ENCODE measurements around the gene CHADL. TPM values are rescaled to one million over a fixed set of nuclear protein-coding genes. Genes with fewer than 3 reads are reported as not detected.
A peak's percentile ranks its signal among the peaks of the same experiment; 100 is the strongest.

The CHADL gene
- total and polyA plus RNA-seq, 7 donors: 0.32 to 2.0 (median 0.62) TPM

- ATAC-seq (no peak), DNase-seq (peak in 1 of 2 donors; percentile 12)
- no peaks in the 10 kb centered on the region for H3K27me3 ChIP-seq (ENCODE audit: insufficient read depth in 3 of 3, low read length in 2 of 3)
- 83 to 86% (median 83%) methylated on average over 3 of the region's 3 CpGs for WGBS, 3 donors
- H3K9me3 ChIP-seq: no peaks in the 10 kb centered on the region
- intact Hi-C loops (cut with DNase I): no loop called here
- no peak overlapping the region for H3K4me3 ChIP-seq
- H3K27ac ChIP-seq: no peak overlapping the region
- peaks cover 11 to 97% of the 10 kb centered on the region in 2 donors for H3K36me3 ChIP-seq (ENCODE audit: insufficient read depth in 1 of 2, low read depth in 1 of 2)
- H3K4me1 ChIP-seq: peaks cover 5% of the 10 kb centered on the region
- no peak for TF ChIP-seq CTCF (IDR thresholded peaks at IDR 0.05)
Measured at GRCh38 chr22:41280065-41280464, 39.3 kb upstream of the CHADL start.

- Histone ChIP-seq H3K27ac (no peak overlapping the region), H3K4me1 (no peaks in the 10 kb centered on the region), H3K4me3 (no peak overlapping the region), H3K9me3 (no peaks in the 10 kb centered on the region), H3K36me3 (ENCODE audit: insufficient read depth in 1 of 2, low read depth in 1 of 2) (peaks cover 8 to 99% of the 10 kb centered on the region in 2 donors), H3K27me3 (ENCODE audit: insufficient read depth in 3 of 3, low read length in 2 of 3) (no peaks in the 10 kb centered on the region)
- no peak for DNase-seq
- intact Hi-C loops (cut with DNase I): no loop called here
- WGBS, 3 donors: 48 to 58% (median 51%) methylated on average over 4 of the region's 4 CpGs
- TF ChIP-seq CTCF (IDR thresholded peaks at IDR 0.05): no peak
- no peak for ATAC-seq
Measured at GRCh38 chr22:41274856-41275255, 34.1 kb upstream of the CHADL start.

GRCh38 chr22:41273128-41273527 is 32.4 kb upstream of the CHADL start:
- Histone ChIP-seq H3K4me1 (no peaks in the 10 kb centered on the region), H3K27ac (peak overlapping the region; percentile 36), H3K4me3 (no peak overlapping the region), H3K36me3 (ENCODE audit: insufficient read depth in 1 of 2, low read depth in 1 of 2) (peaks cover 6 to 99% of the 10 kb centered on the region in 2 donors), H3K9me3 (no peaks in the 10 kb centered on the region), H3K27me3 (ENCODE audit: insufficient read depth in 3 of 3, low read length in 2 of 3) (no peaks in the 10 kb centered on the region)
- no peak for TF ChIP-seq CTCF (IDR thresholded peaks at IDR 0.05)
- ATAC-seq (peak; percentile 53 to 85 (median 72)), DNase-seq (no peak)
- whole genome bisulfite sequencing, 3 donors: 56 to 73% (median 56%) methylated on average over 7 of the region's 7 CpGs
- intact Hi-C loops (cut with DNase I): no loop called here

GRCh38 chr22:41271787-41272186 is 31.1 kb upstream of the CHADL start:
- H3K9me3 ChIP-seq: no peaks in the 10 kb centered on the region
- DNase-seq (peak in 1 of 2 donors; percentile 36), ATAC-seq (no peak)
- WGBS, 3 donors: 89 to 93% (median 89%) methylated on average over 7 to 9 of the region's 9 CpGs
- no peak overlapping the region for H3K27ac ChIP-seq
- no peaks in the 10 kb centered on the region for H3K27me3 ChIP-seq (ENCODE audit: insufficient read depth in 3 of 3, low read length in 2 of 3)
- no peak overlapping the region for H3K4me3 ChIP-seq
- intact Hi-C loops (cut with DNase I): no loop called here
- no peaks in the 10 kb centered on the region for H3K4me1 ChIP-seq
- TF ChIP-seq CTCF (IDR thresholded peaks at IDR 0.05): no peak
- peaks cover 5 to 99% of the 10 kb centered on the region in 2 donors for H3K36me3 ChIP-seq (ENCODE audit: insufficient read depth in 1 of 2, low read depth in 1 of 2)

GRCh38 chr22:41267958-41268357 is 27.2 kb upstream of the CHADL start:
- no peak for TF ChIP-seq CTCF (IDR thresholded peaks at IDR 0.05)
- WGBS, 3 donors: 94 to 97% (median 95%) methylated on average over 16 of the region's 16 CpGs
- Histone ChIP-seq H3K27ac (no peak overlapping the region), H3K9me3 (no peaks in the 10 kb centered on the region), H3K4me3 (no peak overlapping the region), H3K36me3 (ENCODE audit: insufficient read depth in 1 of 2, low read depth in 1 of 2) (peaks cover 4 to 95% of the 10 kb centered on the region in 2 donors), H3K4me1 (no peaks in the 10 kb centered on the region), H3K27me3 (ENCODE audit: insufficient read depth in 3 of 3, low read length in 2 of 3) (no peaks in the 10 kb centered on the region)
- ATAC-seq (no peak), DNase-seq (no peak)
- intact Hi-C loops (cut with DNase I): no loop called here

Data from psoas muscle (tissue), 8 donors.